HG03280 (cell line): Measurements from ENCODE around the gene FNIP1.
"Not testable (repeated sequence)": the region's sequence is repeated elsewhere in the genome, so short reads cannot be mapped to it uniquely, and the experiment has no call there.

Source experiments
- ATAC-seq: cut with Tn5 transposase; IDR thresholded peaks from one replicate; pipeline ENCODE4 v1.9.1; 2021; ENCODE audit warnings: mild to moderate bottlenecking, moderate library complexity; ENCODE audit not compliant: unreplicated experiment

FNIP1 gene

DNA sequence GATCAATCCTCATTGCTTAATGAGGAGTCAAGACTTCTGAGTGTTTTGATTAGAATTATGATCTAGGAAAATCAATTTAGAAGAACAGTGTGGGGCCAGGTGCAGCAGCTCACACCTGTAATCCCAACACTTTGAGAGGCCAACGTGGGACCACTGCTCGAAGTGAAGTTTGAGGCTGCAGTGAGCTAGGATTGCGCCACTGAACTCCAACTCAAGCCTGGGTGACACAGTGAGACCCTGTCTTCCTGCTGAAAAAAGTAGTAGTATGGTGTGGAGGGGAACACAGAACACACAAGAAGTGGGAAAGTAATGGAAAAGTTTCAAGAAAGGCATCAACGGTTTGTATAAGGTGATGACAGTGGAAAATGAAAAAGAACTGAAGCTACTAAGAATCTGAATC, 9.1 kb downstream of the FNIP1 start:
- no peak for ATAC-seq

- ATAC-seq = no peak
Measured at GRCh38 chr5:131786900-131787692, 9.7 kb downstream of the FNIP1 start.

GRCh38 chr5:131786036-131786435, 10.8 kb downstream of the FNIP1 start:
- ATAC-seq = no peak

- ATAC-seq = no peak
Measured at GRCh38 chr5:131783874-131784273, 12.9 kb downstream of the FNIP1 start.

DNA sequence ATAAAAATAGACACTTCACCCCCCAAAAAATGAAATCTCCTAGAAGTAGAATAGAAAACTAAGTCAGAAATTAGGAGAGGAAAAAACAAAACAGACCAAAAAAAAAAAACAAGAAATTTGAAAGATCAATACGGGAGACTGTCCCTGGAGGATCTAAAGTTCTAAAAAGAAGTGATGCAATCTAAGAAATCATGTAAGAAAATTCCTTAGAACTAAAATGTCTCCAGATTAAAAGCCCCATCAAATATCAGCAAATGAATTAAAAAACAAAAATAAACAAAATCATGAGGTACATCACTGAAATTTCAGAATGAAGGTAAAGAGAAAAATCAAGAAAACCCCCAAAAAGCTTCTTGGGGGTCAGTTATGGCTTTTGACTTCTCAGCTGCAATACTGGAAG, 13.5 kb downstream of the FNIP1 start:
- ATAC-seq = no peak

DNA sequence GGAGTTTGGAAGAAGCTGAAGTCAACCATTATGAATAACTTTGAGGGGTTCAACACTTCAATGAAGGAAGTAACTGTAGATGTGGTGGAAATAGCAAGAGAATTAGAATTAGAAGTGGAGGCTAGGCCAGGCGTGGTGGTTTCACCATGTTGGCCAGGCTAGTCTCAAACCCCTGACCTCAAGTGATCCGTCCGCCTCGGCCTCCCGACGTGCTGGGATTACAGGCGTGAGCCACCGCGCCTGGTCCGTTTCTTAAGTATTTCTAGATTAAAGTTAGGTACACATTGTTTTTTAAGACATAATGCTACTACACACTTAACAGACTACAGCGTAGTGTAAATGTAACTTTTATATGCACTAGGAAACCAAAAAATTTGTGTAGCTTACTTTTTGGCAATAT, 14.1 kb downstream of the FNIP1 start:
- no peak for ATAC-seq

DNA sequence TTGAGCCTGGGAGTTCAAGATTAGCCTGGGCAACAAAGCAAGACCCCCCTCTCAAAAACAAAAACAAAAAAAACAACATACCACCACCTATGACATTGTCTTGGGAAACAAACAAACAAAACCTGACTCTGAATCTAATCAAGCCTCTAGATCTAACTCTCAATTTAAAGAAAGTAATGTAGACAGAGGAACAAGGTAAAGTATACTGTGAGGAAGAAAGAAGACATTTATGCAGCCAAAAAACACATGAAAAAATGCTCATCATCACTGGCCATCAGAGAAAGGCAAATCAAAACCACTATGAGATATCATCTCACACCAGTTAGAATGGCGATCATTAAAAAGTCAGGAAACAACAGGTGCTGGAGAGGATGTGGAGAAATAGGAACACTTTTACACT, 18.7 kb downstream of the FNIP1 start:
- ATAC-seq = not testable (repeated sequence)

GRCh38 chr5:131776450-131776849, 20.4 kb downstream of the FNIP1 start:
- ATAC-seq = no peak

DNA sequence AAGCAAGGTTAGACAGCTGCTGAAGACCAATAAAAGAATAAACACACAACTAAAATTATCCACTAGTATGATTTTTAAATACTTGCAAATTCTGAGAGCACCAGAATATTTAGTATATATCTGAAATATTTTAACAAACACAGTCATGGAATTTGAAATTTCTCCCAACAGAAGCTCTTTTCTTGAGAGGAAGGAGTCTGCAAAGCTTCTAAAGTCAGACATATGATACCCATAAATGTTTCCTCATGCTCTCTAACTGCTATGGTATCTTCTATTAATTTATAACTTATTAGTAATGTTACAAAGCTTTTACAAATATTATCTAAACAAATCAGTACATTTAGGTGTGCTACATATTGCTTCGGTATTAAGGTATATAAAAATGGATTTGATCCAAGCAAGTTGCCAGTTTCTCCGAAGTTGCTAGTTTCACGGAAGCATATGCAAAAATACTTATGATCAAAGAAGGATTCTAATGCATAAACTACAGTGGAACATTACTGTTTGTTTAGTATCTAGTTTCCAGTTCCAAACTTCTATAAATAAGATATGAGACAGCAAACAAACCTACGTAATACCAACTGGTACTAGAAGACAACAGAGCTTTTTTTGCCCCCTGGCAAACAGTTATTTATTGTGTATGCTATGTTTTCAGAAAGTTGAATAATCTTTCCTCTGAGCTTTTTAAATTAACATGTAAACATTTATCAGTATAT, 22.0 kb downstream of the FNIP1 start:
- no peak for ATAC-seq

DNA sequence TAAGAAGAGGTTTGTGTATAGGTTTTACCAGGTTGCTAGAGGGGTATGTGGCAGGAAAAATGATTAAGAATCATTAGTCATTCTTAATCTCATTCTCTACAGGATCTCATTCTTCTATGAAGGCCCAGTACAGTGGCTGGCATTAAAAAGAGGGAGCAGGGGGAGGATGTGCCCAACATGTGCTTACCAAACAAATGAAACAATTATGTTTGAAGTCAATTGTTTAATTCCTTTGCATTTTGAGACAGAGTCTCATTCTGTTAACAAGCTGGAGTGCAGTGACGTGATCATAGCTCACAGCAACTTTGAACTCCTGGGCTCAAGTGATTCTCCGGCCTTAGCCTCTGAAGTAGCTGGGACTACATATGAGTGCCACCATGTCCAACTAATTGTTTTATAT, 23.0 kb downstream of the FNIP1 start:
- no peak for ATAC-seq

DNA sequence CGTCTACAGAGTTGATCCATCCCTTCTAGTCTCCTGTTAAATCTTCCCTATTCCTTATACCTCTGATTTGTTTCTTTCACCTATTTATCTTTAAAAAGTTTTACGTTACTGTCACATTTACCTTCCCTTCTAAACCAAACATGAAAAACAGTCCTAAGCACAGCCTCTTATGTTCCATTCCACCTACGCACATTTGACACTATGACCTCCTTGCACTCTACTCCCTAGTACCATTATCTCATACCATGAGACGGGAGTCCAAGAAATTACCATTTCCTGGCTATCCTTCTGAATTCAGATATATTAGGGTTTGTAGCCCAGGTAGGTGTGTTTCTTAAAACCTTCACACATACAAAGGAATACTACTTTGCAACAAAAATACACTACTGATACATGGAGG, 25.1 kb downstream of the FNIP1 start:
- ATAC-seq = no peak

DNA sequence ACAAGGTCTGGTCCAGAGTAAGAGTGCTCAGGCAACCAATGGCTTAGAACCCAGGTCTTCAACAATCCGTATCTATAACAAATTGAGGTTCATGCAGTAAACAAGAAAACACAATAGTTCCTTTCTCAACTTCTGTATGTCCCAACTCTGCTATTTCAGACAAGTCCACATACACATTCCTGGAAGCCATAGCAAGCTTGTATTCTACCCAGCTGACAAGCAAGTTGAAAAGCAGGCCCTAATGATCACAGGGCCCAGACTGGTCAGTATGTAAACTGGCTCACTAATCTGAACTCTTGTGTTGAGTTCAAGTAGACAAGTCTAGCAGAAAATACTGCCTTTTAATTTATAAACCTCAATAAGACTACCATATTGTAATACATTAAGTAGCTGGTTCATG, 26.9 kb downstream of the FNIP1 start:
- no peak for ATAC-seq

GRCh38 chr5:131769336-131769735, 27.5 kb downstream of the FNIP1 start:
- ATAC-seq = no peak

DNA sequence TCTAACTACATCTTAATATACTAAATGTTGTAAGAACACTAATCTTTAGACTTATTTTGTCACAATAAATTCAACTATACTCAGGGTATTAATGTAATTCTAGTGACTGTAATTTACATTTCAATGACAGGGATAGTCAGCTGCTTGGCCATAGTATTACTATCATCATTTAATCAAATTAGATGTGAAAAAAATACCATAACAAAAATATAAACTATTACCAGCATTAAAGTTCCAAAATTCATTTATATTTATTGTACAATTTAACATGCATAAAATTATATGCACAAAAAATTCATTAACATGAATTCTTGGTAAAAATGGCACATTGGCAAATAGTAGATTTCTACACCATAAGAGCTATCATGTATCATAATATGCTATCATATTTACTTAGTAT, 28.9 kb downstream of the FNIP1 start:
- no peak for ATAC-seq

- no peak for ATAC-seq
Measured at GRCh38 chr5:131766689-131767088, 30.1 kb downstream of the FNIP1 start.

- ATAC-seq = no peak
Measured at GRCh38 chr5:131765261-131765660, 31.6 kb downstream of the FNIP1 start.

DNA sequence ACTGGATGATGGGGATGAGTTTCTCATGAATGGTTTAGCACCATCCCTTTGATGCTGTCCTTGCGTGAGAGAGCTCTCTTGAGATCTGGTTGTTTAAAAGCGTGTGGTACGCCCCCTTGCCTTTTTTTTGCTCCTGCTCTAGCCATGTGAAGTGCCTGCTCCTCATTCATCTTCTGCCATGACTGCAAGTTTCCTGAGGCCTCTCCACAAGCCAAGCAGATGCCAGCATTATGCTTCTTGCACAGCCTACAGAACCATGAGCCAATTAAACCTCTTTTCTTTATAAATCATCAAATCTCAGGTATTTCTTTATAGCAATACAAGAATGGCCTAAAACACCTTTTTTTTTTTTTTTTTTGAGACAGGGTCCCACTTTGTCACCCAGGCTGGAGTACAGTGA, 32.8 kb downstream of the FNIP1 start:
- ATAC-seq = no peak

DNA sequence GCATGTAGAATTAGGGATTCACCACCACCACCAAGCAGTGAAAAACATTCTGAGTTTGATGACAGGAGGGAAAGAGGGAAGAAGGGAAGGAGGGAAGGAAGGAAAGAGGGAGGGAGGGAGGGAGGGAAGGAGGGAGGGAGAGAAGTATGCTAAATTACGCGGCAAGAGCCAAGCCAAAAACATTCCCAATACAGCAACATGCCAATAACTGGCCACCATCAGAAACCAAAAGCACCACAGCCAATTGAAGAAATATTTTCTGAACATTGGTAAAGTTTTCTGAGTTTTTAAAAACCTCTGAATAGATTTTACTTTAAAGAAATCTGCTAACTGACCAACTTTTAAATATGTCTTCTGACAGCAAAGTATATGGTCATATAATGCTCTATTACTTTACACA, 36.0 kb downstream of the FNIP1 start:
- no peak for ATAC-seq

DNA sequence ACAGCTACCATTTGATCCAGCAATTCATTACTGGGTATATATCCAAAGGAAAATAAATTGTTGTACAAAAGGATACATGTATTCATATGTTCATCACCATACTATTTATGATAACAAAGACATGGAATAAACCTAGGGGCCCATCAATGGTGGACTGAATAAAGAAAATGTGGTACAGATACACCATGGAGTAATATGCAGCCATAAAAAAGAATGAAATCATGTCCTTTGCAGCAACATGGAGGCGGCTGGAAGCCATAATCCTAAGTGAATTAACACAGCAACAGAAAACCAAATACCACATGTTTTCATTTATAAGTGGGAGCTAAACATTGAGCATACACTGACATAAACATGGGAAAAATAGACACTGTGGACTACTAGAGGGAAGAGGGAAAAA, 37.1 kb downstream of the FNIP1 start:
- ATAC-seq = no peak

GRCh38 chr5:131758520-131758900, 38.3 kb downstream of the FNIP1 start:
- ATAC-seq = no peak

GRCh38 chr5:131757830-131758519, 38.8 kb downstream of the FNIP1 start:
- no peak for ATAC-seq

DNA sequence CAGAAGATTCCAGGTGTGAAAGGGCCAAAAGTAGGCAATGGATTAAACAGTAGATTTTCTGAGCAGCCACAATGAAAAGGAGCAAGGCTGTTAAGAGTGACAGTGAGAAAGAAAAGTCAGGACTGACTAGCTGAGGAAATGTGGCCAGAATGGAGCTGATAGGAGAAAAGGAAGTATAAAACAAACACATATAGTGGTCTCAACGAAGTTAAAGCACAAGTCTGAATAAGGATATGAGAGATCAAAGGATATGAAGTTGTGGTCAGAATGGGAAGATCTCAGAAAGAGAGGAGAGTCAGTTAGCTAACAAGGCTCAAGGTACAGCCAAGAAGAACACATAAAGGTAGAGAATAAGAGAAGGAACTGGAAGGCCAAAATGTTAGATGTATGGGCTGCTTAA, 39.9 kb downstream of the FNIP1 start:
- ATAC-seq = no peak
